NCI-H2196 (cell line): ENCODE data around the gene GAB2.
A peak's percentile ranks its signal among the peaks of the same experiment; 100 is the strongest.
"Not testable (repeated sequence)": the region's sequence is repeated elsewhere in the genome, so short reads cannot be mapped to it uniquely, and the experiment has no call there.

ENCODE experiments used
- DNase-seq: peaks from one replicate; lab custom pipeline; 2025; ENCODE audit not compliant: unreplicated experiment; lab: John Stamatoyannopoulos, UW

Gene GAB2

GRCh38 chr11:78193806-78194205 is 223.8 kb downstream of the GAB2 start:
- no peak for DNase-seq

- no peak for DNase-seq
Observed at GRCh38 chr11:78192911-78193351, 224.7 kb downstream of the GAB2 start.

GRCh38 chr11:78192223-78192719 is 225.3 kb downstream of the GAB2 start:
- DNase-seq = no peak

- DNase-seq = no peak
Observed at GRCh38 chr11:78190871-78191538, 226.6 kb downstream of the GAB2 start.

GRCh38 chr11:78190374-78190773 is 227.2 kb downstream of the GAB2 start:
- no peak for DNase-seq

- DNase-seq = no peak
Observed at GRCh38 chr11:78189851-78190250, 227.8 kb downstream of the GAB2 start.

- no peak for DNase-seq
Observed at GRCh38 chr11:78189174-78189724, 228.4 kb downstream of the GAB2 start.

GRCh38 chr11:78188286-78189173 is 229.1 kb downstream of the GAB2 start, which contains the start of the genes KCTD21 and USP35:
KCTD21 (minus strand) TSS chr11:78188626; CDS start chr11:78174554, 14,072 bp downstream.
USP35 (plus strand) TSS chr11:78188919; CDS start chr11:78196246, 7,327 bp downstream.
- DNase-seq = peak; percentile 97

- DNase-seq = no peak
Observed at GRCh38 chr11:78187366-78188285, 230.0 kb downstream of the GAB2 start.

GRCh38 chr11:78181185-78181584 is 236.4 kb downstream of the GAB2 start:
- DNase-seq = no peak

GRCh38 chr11:78180751-78181150 is 236.9 kb downstream of the GAB2 start:
- no peak for DNase-seq

- DNase-seq = no peak
Observed at GRCh38 chr11:78179459-78180071, 238.1 kb downstream of the GAB2 start.

GRCh38 chr11:78177216-78177615 is 240.4 kb downstream of the GAB2 start:
- no peak for DNase-seq

- DNase-seq = no peak
Observed at GRCh38 chr11:78176605-78177141, 240.9 kb downstream of the GAB2 start.

- not testable (repeated sequence) for DNase-seq
Observed at GRCh38 chr11:78175862-78176261, 241.8 kb downstream of the GAB2 start.

GRCh38 chr11:78171951-78172350 is 245.7 kb downstream of the GAB2 start:
- no peak for DNase-seq

GRCh38 chr11:78170874-78171549 is 246.6 kb downstream of the GAB2 start:
- DNase-seq = no peak

- no peak for DNase-seq
Observed at GRCh38 chr11:78170413-78170812, 247.2 kb downstream of the GAB2 start.
